HCT116 (cell line): Measurements from ENCODE around the gene TLX2. TPM values are rescaled to one million over a fixed set of nuclear protein-coding genes. Genes with fewer than 3 reads are reported as not detected.

Source experiments
- ATAC-seq: fragments of 200-7000 bp; cut with Tn5 transposase; 2 replicates; pipeline ENCODE4 v1.9.1; 2020; ENCODE audit warnings: mild to moderate bottlenecking, moderate library complexity
- BruUV-seq: library from RNA; stranded (reverse); fragments of 400-500 nt; replicated peaks from 2 replicates; lab custom pipeline; 2021; lab: Mats Ljungman, UMichigan
- CTCF ChIA-PET: fragments of 300-600 bp; sonication (Branson Sonifier 250); formaldehyde crosslinking; loops from one replicate; lab custom pipeline; 2021; ENCODE audit warnings: antibody characterized with exemption; lab: Charles Lee
- POLR2A ChIA-PET: fragments of 300-600, 350-600 bp; sonication (Branson Sonifier 250); formaldehyde crosslinking; loops from one replicate; lab custom pipeline; 2021; ENCODE audit warnings: antibody characterized with exemption; lab: Charles Lee
- RAD21 ChIA-PET, 2 experiments: fragments of 300-600 bp; sonication (Branson Sonifier 250); formaldehyde crosslinking; loops; one replicate each; lab custom pipeline; 2023; ENCODE audit warnings: low total read pairs in 2 of 2; ENCODE audit not compliant: uncharacterized antibody in 2 of 2, unreplicated experiment in 2 of 2, low non-redundant PET in 1 of 2; lab: Charles Lee
- DNase-seq: peaks from one replicate; pipeline ENCODE4 v3.0.0-alpha.2; 2010; ENCODE audit warnings: low read depth, low spot score
- H2AFZ ChIP-seq: fragments of 200-600 bp; shearing (Covaris generic), sonication (generic); 2 replicates; pipeline ENCODE4 v1.6.1; 2017; ENCODE audit warnings: low read depth, mixed run types, mixed read lengths, antibody characterized with exemption, low read length; ENCODE audit not compliant: poor library complexity, severe bottlenecking
- H3K27ac ChIP-seq: 2 replicates; pipeline ENCODE4 v1.5.1; 2012; ENCODE audit warnings: low read depth, low read length
- H3K27me3 ChIP-seq: fragments of 200-600 bp; sonication (generic); 2 replicates; pipeline ENCODE4 v1.6.1; 2016; ENCODE audit warnings: mixed run types, low read length, mixed read lengths; ENCODE audit not compliant: insufficient read depth
- H3K36me3 ChIP-seq, 2 experiments: fragments of 200-500 bp in 1 of 2; fragments of 200-600 bp in 1 of 2; sonication (Bioruptor generic) in 1 of 2; sonication (generic) in 1 of 2; 2 replicates each; pipeline versions ENCODE4 v1.5.1 to v1.6.1; 2014 to 2016; ENCODE audit warnings: low read length in 2 of 2, inconsistent platforms in 1 of 2, mixed read lengths in 1 of 2, mixed run types in 1 of 2; ENCODE audit not compliant: insufficient read depth in 2 of 2, control insufficient read depth in 1 of 2
- H3K4me1 ChIP-seq, 2 experiments: fragments of 200-600 bp in 1 of 2; sonication (generic) in 1 of 2; 2 replicates each; pipeline versions ENCODE4 v1.5.1 to v1.6.1; 2012 to 2017; ENCODE audit warnings: low read length in 2 of 2, inconsistent platforms in 1 of 2, mild to moderate bottlenecking in 1 of 2, mixed read lengths in 1 of 2, mixed run types in 1 of 2, moderate library complexity in 1 of 2; ENCODE audit not compliant: insufficient read depth in 2 of 2, control insufficient read depth in 1 of 2
- H3K4me2 ChIP-seq: fragments of 200-600 bp; sonication (generic); 2 replicates; pipeline ENCODE4 v1.6.1; 2017; ENCODE audit warnings: mixed run types, low read length, mixed read lengths
- H3K4me3 ChIP-seq, 2 experiments: fragments of 200-600 bp in 1 of 2; sonication (generic) in 1 of 2; replicated peaks in 1 of 2; 2 replicates each; pipeline ENCODE4 v1.5.1; 2011 to 2016; ENCODE audit warnings: low read length in 2 of 2, control low read depth in 1 of 2, low read depth in 1 of 2, mild to moderate bottlenecking in 1 of 2, mixed read lengths in 1 of 2, mixed run types in 1 of 2
- H3K79me2 ChIP-seq: fragments of 200-600 bp; sonication (generic); 2 replicates; pipeline ENCODE4 v1.6.1; 2017; ENCODE audit warnings: mild to moderate bottlenecking, mixed run types, low read length, moderate library complexity, mixed read lengths; ENCODE audit not compliant: insufficient read depth
- H3K9ac ChIP-seq: fragments of 200-600 bp; sonication (generic); 2 replicates; pipeline ENCODE4 v1.6.1; 2016; ENCODE audit warnings: low read length, mixed read lengths
- H3K9me2 ChIP-seq: fragments of 200-600 bp; sonication (generic), shearing (Covaris generic); 2 replicates; pipeline ENCODE4 v1.6.1; 2017; ENCODE audit warnings: mixed run types, mild to moderate bottlenecking, moderate library complexity; ENCODE audit not compliant: insufficient read depth
- H3K9me3 ChIP-seq, 2 experiments: fragments of 200-500 bp in 1 of 2; fragments of 200-600 bp in 1 of 2; sonication (Bioruptor generic) in 1 of 2; sonication (generic) in 1 of 2; 2 replicates each; pipeline ENCODE4 v1.6.1; 2014 to 2017; ENCODE audit warnings: low read length in 2 of 2, mixed read lengths in 2 of 2, inconsistent platforms in 1 of 2, low read depth in 1 of 2, mild to moderate bottlenecking in 1 of 2, mixed run types in 1 of 2, moderate library complexity in 1 of 2; ENCODE audit not compliant: control insufficient read depth in 1 of 2, insufficient read depth in 1 of 2
- H4K20me1 ChIP-seq: fragments of 200-600 bp; sonication (generic), shearing (Covaris generic); 2 replicates; pipeline ENCODE4 v1.6.1; 2017; ENCODE audit warnings: mixed run types, mild to moderate bottlenecking, moderate library complexity; ENCODE audit not compliant: insufficient read depth
- FOSL1 ChIP-seq: IDR thresholded peaks from 2 replicates; pipeline ENCODE4 v1.6.1; 2012; ENCODE audit warnings: low read depth
- RAD21 ChIP-seq: IDR thresholded peaks from 2 replicates; pipeline ENCODE4 v1.6.1; 2012; ENCODE audit warnings: low read depth, mild to moderate bottlenecking
- SP1 ChIP-seq: IDR thresholded peaks from 2 replicates; pipeline ENCODE4 v1.6.1; 2012; ENCODE audit warnings: low read depth
- TCF7L2 ChIP-seq: IDR thresholded peaks from 2 replicates; pipeline ENCODE4 v1.7.0; 2011; ENCODE audit warnings: borderline replicate concordance, inconsistent platforms; ENCODE audit not compliant: insufficient read depth, insufficient read length; ENCODE audit errors: extremely low read depth
- intact Hi-C: fragments of 100-400 bp; cut with micrococcal nuclease; formaldehyde crosslinking; loops from 2 replicates; pipeline ENCODE4 v1.10.0; 2022
- total RNA-seq: library from RNA; stranded (reverse); gene quantifications from one replicate; pipeline ENCODE4 v1.2.1, GENCODE V29; 2021; ENCODE audit not compliant: unreplicated experiment
- TF ChIP-seq, protein P1 (sequence below), 3 experiments: fragments of 200-600 bp in 1 of 3; sonication (generic) in 1 of 3; IDR thresholded peaks in 2 of 3; conservative IDR thresholded peaks in 1 of 3; 2 replicates each; pipeline ENCODE4 v1.5.1; 2012 to 2017; ENCODE audit warnings: low read depth in 2 of 3, low read length in 2 of 3, antibody characterized with exemption in 1 of 3, borderline replicate concordance in 1 of 3, control low read depth in 1 of 3, mild to moderate bottlenecking in 1 of 3, mixed read lengths in 1 of 3, mixed run types in 1 of 3, moderate library complexity in 1 of 3; ENCODE audit not compliant: insufficient read depth in 1 of 3

The TLX2 gene
- total RNA-seq, 1 experiment from 2014 or later: not detected

DNA sequence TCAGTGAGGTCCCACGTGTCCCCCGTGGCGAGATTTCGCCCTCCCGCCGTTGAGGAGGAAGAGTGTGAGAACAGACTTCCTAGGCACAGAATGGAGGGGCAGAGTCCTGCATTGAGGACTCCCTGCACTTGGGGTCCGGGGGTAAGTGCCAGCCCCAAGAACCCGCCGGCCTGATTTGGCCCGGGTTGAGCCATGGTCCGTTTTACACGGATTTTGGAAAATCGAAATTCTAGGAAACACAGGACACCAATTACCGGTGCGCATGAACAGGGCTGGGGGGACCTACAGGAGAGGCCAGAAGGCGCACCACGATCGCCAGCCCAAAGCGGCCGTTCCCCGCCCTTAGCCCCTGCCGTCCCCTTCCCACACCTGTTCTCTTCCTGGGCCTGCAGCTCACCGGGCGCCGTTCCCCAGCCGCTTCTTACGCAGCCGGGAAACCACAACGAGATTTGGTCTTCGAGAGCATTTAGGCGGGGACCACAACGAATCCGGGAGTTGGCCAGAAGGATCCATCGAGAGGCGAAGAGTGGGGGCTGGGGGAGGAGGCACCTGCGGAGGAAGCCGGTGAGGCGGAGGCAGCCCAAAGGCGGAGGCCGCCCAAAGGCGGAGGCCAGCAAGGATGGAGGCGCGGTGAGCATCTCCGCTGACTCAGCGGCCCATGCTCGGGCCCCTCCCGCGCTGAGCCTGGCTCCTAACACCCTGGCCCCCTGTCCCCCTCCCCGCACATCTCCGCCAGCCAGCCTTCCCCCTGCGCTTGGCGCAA lies 464 bp upstream of the TLX2 start:
- no peak overlapping the region for H3K27ac ChIP-seq
- no peak overlapping the region for H3K9ac ChIP-seq

DNA sequence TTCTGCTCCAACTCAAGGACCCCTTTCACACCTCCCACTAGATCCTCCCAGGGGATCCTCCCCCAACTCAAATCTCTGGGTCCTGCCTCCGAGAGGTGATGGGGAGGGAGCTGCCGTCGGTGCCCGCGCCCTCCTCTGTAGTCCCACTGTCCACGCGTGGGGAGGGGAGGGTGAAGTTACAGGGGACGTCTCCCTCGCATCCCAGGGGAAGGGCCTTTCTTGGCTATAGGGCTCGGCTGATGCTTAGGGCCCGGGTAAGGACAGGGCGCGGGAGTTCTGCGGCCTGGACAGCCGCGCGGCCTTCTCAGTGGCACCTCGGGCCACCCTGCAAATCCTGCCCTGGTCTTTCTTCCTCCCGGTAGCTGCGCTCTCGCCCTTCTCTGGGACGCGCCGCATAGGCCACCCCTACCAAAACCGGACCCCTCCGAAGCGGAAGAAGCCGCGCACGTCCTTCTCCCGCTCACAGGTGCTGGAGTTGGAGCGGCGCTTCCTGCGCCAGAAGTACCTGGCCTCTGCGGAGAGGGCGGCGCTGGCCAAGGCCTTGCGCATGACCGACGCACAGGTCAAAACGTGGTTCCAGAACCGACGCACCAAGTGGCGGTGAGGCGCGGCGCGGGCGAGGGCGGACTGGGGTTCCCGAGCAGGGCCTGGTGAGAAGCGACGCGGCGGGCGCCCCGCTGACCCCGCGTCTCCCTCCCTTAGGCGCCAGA lies 1.2 kb downstream of the TLX2 start:
- CTCF ChIA-PET: no interaction called here
- no peak overlapping the region for H3K4me3 ChIP-seq
- no peaks in the 10 kb centered on the region for H3K9me2 ChIP-seq
- no peaks in the 10 kb centered on the region for H3K9me3 ChIP-seq
- no peak overlapping the region for H3K9ac ChIP-seq
- TF ChIP-seq, protein P1, sequence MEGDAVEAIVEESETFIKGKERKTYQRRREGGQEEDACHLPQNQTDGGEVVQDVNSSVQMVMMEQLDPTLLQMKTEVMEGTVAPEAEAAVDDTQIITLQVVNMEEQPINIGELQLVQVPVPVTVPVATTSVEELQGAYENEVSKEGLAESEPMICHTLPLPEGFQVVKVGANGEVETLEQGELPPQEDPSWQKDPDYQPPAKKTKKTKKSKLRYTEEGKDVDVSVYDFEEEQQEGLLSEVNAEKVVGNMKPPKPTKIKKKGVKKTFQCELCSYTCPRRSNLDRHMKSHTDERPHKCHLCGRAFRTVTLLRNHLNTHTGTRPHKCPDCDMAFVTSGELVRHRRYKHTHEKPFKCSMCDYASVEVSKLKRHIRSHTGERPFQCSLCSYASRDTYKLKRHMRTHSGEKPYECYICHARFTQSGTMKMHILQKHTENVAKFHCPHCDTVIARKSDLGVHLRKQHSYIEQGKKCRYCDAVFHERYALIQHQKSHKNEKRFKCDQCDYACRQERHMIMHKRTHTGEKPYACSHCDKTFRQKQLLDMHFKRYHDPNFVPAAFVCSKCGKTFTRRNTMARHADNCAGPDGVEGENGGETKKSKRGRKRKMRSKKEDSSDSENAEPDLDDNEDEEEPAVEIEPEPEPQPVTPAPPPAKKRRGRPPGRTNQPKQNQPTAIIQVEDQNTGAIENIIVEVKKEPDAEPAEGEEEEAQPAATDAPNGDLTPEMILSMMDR (IDR thresholded peaks at IDR 0.05 in 2 of 3, conservative IDR thresholded peaks at IDR 0.05 in 1 of 3; ENCODE audit: borderline replicate concordance in 1 of 3, insufficient read depth in 1 of 3, low read depth in 2 of 3, low read length in 2 of 3): no peak
- TF ChIP-seq RAD21: no peak
- TF ChIP-seq TCF7L2: no peak
- no peak for TF ChIP-seq SP1
- ATAC-seq (no peak), DNase-seq (no peak)
- no peaks in the 10 kb centered on the region for H3K4me1 ChIP-seq
- RAD21 ChIA-PET: no interaction called here
- no peak overlapping the region for H2AFZ ChIP-seq
- intact Hi-C loops: no loop called here
- H3K4me2 ChIP-seq: no peak overlapping the region
- no peaks in the 10 kb centered on the region for H3K36me3 ChIP-seq
- POLR2A ChIA-PET: no interaction called here
- H3K79me2 ChIP-seq: no peaks in the 10 kb centered on the region
- no peaks in the 10 kb centered on the region for H4K20me1 ChIP-seq
- no TSS peak for BruUV-seq
- H3K27ac ChIP-seq: no peak overlapping the region
- H3K27me3 ChIP-seq: no peaks in the 10 kb centered on the region

More for the DNA sequence above, 464 bp upstream of the TLX2 start:
- Histone ChIP-seq H3K79me2 (no peaks in the 10 kb centered on the region), H3K4me1 (peaks cover 1% of the 10 kb centered on the region in 2 experiments; a peak in 3 of 4 replicates), H3K9me3 (no peaks in the 10 kb centered on the region), H2AFZ (no peak overlapping the region), H3K4me2 (no peak overlapping the region), H3K4me3 (no peak overlapping the region), H3K27me3 (no peaks in the 10 kb centered on the region), H3K9me2 (no peaks in the 10 kb centered on the region), H4K20me1 (no peaks in the 10 kb centered on the region), H3K36me3 (no peaks in the 10 kb centered on the region)
- DNase-seq (no peak), ATAC-seq (no peak)
- POLR2A ChIA-PET: no interaction called here
- no TSS peak for BruUV-seq
- intact Hi-C loops: no loop called here
- TF ChIP-seq, protein P1 (IDR thresholded peaks at IDR 0.05 in 2 of 3, conservative IDR thresholded peaks at IDR 0.05 in 1 of 3; ENCODE audit: borderline replicate concordance in 1 of 3, insufficient read depth in 1 of 3, low read depth in 2 of 3, low read length in 2 of 3): no peak
- no peak for TF ChIP-seq FOSL1
- RAD21 ChIA-PET: no interaction called here
- CTCF ChIA-PET: interaction anchor here (0.7 kb wide), 1 partner anchor 134 kb away, joined by 4 read pairs; no protein-coding TSS in a partner anchor
